SJSA1 (cell line): ENCODE data around the gene GRIA4. TPM values are rescaled to one million over a fixed set of nuclear protein-coding genes. Genes with fewer than 3 reads are reported as not detected.

ENCODE experiments used
- DNase-seq, 2 experiments: peaks; one replicate each; pipeline ENCODE4 v3.0.0-alpha.2; 2015 to 2020; ENCODE audit warnings: low spot score in 2 of 2, low read depth in 1 of 2
- H3K27ac ChIP-seq: fragments of 250-450 bp; sonication (Bioruptor Pico); 2 replicates; pipeline ENCODE4 v1.5.1; 2020; ENCODE audit warnings: mild to moderate bottlenecking, moderate library complexity
- H3K27me3 ChIP-seq: fragments of 250-450 bp; sonication (Bioruptor Pico); replicated peaks from 2 replicates; pipeline ENCODE4 v1.5.1; 2020; ENCODE audit warnings: mild to moderate bottlenecking, moderate library complexity
- H3K36me3 ChIP-seq: fragments of 250-450 bp; sonication (Bioruptor Pico); 2 replicates; pipeline ENCODE4 v1.5.1; 2020; ENCODE audit warnings: mild to moderate bottlenecking
- H3K4me1 ChIP-seq: fragments of 250-450 bp; sonication (Bioruptor Pico); replicated peaks from 2 replicates; pipeline ENCODE4 v1.6.1; 2021; ENCODE audit warnings: mild to moderate bottlenecking
- H3K4me3 ChIP-seq: fragments of 250-450 bp; sonication (Bioruptor Pico); 2 replicates; pipeline ENCODE4 v1.5.1; 2020; ENCODE audit warnings: mild to moderate bottlenecking
- H3K9me3 ChIP-seq: fragments of 250-450 bp; sonication (Bioruptor Pico); replicated peaks from 2 replicates; pipeline ENCODE4 v1.5.1; 2020; ENCODE audit warnings: mild to moderate bottlenecking
- total RNA-seq: library from RNA; depleted of rRNA; stranded (reverse); fragments of >200 nt; shearing (Covaris generic); gene quantifications from 2 replicates; pipeline ENCODE4 v1.2.3, GENCODE V29; 2014

GRIA4 gene
- total RNA-seq, 1 experiment from 2014 or later, result not detected

DNA sequence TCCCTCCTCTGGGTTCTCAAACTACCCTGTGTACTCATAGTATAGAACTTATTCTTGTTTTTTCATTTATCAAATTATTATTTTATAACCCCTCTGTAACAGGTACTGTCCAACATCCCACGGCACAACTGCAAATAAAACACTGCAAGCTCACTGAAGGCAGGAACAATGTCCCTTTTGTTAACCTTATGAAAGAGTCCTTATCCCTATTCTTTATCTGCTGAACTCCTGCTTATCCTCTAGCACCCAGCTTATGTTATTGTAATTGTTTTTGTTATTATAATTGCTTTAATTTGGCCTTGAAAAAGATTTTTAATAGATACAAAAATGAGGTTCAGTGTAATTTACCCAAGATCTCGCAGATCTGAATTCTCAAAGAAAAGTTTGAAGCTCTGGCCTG lies 281.8 kb downstream of the GRIA4 start:
- H3K4me1 ChIP-seq, result no peaks in the 10 kb centered on the region
- no peak for DNase-seq
- H3K9me3 ChIP-seq, result no peaks in the 10 kb centered on the region
- no peaks in the 10 kb centered on the region for H3K27me3 ChIP-seq
- no peak overlapping the region for H3K27ac ChIP-seq
- no peaks in the 10 kb centered on the region for H3K36me3 ChIP-seq
- no peak overlapping the region for H3K4me3 ChIP-seq

DNA sequence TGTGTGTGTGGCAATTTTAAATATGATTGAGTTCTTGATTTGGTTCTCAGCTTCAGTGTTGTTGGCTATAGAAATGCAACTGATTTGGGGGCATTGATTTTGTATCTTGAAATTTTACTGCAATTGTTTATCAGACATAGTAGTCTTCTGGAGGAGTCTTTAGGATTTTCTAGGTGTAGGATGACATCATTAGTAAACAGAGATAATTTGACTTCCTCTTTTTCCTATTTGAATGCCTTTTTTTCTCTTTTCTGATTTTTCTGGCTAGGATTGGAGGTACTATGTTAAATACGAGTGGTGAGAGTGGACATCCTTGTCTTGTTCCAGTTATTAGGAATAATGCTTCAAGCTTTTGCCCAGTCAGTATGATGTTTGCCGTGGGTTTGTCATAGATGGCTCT lies 287.3 kb downstream of the GRIA4 start:
- Histone ChIP-seq H3K36me3 (no peaks in the 10 kb centered on the region), H3K4me1 (no peaks in the 10 kb centered on the region), H3K27me3 (no peaks in the 10 kb centered on the region), H3K9me3 (no peaks in the 10 kb centered on the region), H3K4me3 (no peak overlapping the region), H3K27ac (no peak overlapping the region)
- DNase-seq, result no peak

DNA sequence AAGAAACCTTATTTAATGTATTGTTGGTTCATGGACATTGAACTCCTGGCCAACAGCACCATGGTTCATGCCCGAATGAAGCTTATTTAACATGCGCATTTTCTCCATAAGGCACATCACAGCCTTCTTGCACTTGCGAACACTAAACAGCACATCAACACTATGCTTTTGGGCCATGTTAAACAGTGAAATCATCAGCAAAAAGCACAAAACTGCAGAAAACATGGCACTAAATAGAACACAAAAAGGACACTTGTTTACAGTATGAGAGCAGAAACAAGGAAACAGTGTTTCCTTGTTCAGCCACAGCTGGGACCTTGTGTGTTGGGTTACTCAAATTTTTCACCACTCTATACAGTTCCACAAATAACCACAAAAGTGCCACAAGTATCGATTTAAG lies 289.9 kb downstream of the GRIA4 start:
- no peaks in the 10 kb centered on the region for H3K36me3 ChIP-seq
- H3K27me3 ChIP-seq, result no peaks in the 10 kb centered on the region
- H3K4me1 ChIP-seq, result no peaks in the 10 kb centered on the region
- no peak for DNase-seq
- H3K27ac ChIP-seq, result no peak overlapping the region
- H3K4me3 ChIP-seq, result no peak overlapping the region
- no peaks in the 10 kb centered on the region for H3K9me3 ChIP-seq

DNA sequence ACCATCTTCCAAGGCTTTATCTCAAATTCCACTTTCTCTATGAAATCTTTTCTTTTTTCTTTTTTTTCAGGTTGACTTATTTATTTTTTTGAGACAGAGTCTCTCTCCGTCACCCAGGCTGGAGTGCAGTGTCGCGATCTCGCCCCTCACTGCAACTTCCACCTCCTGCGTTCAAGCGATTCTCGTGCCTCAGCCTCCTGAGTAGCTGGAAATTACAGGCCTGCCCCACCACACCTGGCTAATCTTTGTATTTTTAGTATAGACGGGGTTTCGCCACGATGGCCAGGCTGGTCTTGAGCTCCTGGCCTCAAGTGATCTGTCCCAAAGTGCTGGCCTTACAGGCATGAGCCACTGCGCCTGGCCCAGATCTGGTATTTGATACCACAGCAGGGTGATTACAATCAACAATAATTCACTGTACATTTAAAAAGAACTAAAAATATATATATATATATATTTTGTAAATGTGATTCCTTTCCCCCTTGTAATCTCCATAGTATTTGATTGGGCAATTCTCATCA lies 290.7 kb downstream of the GRIA4 start:
- no peak overlapping the region for H3K4me3 ChIP-seq
- H3K9me3 ChIP-seq, result no peaks in the 10 kb centered on the region
- DNase-seq, result no peak
- no peak overlapping the region for H3K27ac ChIP-seq
- no peaks in the 10 kb centered on the region for H3K27me3 ChIP-seq
- no peaks in the 10 kb centered on the region for H3K36me3 ChIP-seq
- no peaks in the 10 kb centered on the region for H3K4me1 ChIP-seq

DNA sequence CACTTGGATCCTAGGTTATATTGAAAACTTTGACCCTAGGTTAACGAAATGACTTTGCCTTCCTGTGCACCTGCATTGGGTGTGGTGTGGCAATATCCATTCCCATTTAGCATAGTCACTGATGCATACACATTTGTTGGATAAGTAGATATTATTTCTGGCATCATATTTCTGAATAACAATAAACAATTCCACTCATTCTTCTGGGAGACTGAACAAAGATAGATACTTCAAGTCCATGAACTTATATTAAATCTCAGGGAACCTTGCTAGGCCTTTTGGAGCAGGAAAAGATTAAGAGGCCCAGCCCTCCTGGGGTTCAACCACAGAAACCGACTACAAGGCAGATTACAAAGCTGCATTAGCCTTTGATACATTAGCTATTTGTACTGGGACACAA lies 293.2 kb downstream of the GRIA4 start:
- Histone ChIP-seq H3K36me3 (no peaks in the 10 kb centered on the region), H3K4me1 (no peaks in the 10 kb centered on the region), H3K27me3 (no peaks in the 10 kb centered on the region), H3K4me3 (no peak overlapping the region), H3K9me3 (no peaks in the 10 kb centered on the region), H3K27ac (no peak overlapping the region)
- no peak for DNase-seq

DNA sequence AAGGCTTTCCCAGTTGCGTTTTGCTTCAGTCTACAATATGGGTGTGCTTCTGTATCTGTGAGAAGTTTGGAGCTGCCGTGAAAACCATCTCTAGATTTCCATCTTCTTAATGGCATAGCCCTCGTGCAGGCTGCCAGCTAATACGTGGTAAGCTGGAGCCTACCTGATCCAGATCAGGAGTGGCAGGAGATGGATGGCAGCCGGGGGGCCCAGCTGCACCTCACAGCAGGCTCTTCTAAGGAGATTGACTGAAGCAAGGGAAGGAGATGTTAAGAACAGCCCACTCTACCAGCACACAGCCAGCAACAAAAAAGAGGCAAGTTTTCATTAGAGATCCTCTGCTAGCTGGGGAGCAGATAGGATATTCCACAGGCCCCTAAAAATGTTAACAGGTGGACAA lies 296.6 kb downstream of the GRIA4 start:
- no peak overlapping the region for H3K27ac ChIP-seq
- no peaks in the 10 kb centered on the region for H3K27me3 ChIP-seq
- no peak overlapping the region for H3K4me3 ChIP-seq
- DNase-seq, result no peak
- peaks cover 4% of the 10 kb centered on the region; the same call in 1 of the 2 replicates for H3K4me1 ChIP-seq
- no peaks in the 10 kb centered on the region for H3K36me3 ChIP-seq
- H3K9me3 ChIP-seq, result no peaks in the 10 kb centered on the region

DNA sequence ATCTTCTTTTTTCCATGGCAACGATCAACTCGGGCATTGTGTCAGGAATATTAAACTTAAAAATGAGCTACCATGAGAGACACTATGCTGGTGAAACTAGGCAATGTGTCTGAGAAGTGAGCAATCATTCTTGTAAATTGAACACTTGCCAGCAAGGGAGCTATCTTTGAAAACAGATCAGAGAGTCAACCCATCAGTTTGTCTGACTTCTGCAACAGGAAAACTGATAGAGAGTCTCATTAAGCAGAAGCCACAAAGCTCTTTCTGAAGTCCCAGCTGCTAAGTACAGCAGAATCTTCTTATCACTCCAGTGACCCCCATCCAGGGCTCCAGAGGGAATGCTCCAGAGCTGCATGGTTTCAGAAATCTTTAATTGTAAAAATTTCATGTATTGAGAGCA lies 297.4 kb downstream of the GRIA4 start:
- H3K27ac ChIP-seq, result no peak overlapping the region
- peaks cover 4% of the 10 kb centered on the region; the same call in 1 of the 2 replicates for H3K4me1 ChIP-seq
- H3K4me3 ChIP-seq, result no peak overlapping the region
- H3K9me3 ChIP-seq, result no peaks in the 10 kb centered on the region
- DNase-seq, result no peak
- no peaks in the 10 kb centered on the region for H3K36me3 ChIP-seq
- no peaks in the 10 kb centered on the region for H3K27me3 ChIP-seq

DNA sequence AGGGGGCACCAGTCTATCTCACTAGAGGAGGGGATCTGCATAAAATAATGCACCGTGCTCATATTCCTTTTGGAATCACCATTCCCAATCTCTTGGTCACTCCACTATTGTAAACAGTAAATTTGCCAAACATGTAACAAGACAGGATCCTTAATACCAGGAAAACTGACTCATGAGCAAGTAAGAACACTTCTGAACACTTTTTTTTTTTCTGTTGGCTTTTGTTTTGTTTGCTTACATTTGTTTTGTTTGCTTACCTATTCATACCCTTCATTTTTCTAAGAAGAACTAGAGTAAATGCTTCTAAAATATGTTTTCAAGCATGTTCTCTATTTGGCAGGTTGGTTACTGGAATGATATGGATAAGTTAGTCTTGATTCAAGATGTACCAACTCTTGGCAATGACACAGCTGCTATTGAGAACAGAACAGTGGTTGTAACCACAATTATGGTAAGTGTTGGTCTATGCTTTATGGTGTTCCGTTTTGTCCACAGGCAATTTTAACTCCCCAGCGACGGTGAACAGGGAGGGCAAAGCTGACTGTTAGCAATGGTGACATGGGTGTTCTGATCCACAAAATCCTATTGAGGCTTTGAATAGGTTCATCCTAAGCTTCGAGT lies 300.3 kb downstream of the GRIA4 start:
- no peak overlapping the region for H3K27ac ChIP-seq
- H3K27me3 ChIP-seq, result no peaks in the 10 kb centered on the region
- no peak overlapping the region for H3K4me3 ChIP-seq
- H3K9me3 ChIP-seq, result no peaks in the 10 kb centered on the region
- peaks cover 4% of the 10 kb centered on the region; the same call in 1 of the 2 replicates for H3K4me1 ChIP-seq
- DNase-seq, result peak in 1 of 2 experiments; percentile 40
- H3K36me3 ChIP-seq, result no peaks in the 10 kb centered on the region

DNA sequence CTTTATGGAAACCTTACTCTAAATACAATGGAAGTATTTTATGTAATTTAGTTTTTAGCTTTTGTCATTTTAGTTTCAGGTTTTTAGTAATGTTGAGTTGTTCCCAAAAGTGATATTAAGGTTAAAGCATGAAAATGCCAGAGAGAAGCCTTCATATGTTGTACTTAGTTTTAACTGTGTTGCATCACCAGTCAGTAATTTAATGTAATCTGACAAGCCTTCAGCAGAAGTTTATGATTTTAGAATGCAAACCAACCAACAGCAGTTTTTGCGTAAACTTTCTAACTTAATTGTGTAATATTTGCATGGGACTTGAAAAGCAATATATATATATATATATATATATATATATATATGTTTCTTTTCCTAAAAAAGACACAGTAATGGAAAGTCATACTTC lies 301.6 kb downstream of the GRIA4 start:
- H3K27ac ChIP-seq, result no peak overlapping the region
- H3K36me3 ChIP-seq, result no peaks in the 10 kb centered on the region
- H3K4me3 ChIP-seq, result no peak overlapping the region
- no peak for DNase-seq
- H3K4me1 ChIP-seq, result peaks cover 4% of the 10 kb centered on the region; the same call in 1 of the 2 replicates
- H3K9me3 ChIP-seq, result no peaks in the 10 kb centered on the region
- no peaks in the 10 kb centered on the region for H3K27me3 ChIP-seq

DNA sequence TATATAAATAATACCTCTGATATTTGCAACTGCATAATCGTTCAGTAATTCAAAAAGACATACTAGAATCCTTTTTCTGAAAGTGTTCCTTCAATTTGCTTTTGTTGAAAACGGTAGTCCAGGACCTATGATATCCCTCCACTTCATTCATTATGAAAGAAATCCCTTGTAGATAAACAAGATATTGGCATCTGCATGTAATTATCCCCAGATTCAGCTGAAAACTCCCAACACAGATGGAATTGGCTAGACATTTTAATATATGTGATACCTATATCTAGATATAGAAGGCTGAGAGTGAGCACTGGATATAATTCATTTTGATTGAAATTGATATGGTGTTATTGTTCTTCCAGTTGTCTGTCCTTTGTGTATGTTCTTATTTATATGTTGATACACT lies 302.8 kb downstream of the GRIA4 start:
- Histone ChIP-seq H3K4me3 (no peak overlapping the region), H3K9me3 (no peaks in the 10 kb centered on the region), H3K27ac (no peak overlapping the region), H3K4me1 (peaks cover 4% of the 10 kb centered on the region; the same call in 1 of the 2 replicates), H3K36me3 (no peaks in the 10 kb centered on the region), H3K27me3 (no peaks in the 10 kb centered on the region)
- DNase-seq, result no peak

DNA sequence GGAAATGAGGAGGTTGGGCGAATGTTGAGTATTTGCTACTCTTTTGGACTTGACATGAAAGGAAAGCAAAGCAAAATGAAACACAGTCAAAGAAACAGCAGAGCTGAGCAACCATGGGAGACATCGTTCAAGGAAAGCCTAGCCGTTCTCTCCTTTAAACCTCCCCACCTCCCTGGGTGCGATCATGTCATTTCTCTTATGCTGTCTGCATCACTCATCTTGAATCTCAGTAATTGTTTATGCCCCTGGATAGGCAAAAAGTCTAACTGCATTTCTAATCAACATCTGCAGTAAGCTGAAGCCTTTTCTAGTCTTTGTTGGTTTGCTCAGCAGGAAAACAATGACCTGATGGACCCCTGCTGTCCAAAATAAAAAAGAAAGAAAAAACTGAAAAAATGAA lies 305.1 kb downstream of the GRIA4 start:
- H3K4me1 ChIP-seq, result peaks cover 4% of the 10 kb centered on the region; the same call in 1 of the 2 replicates
- H3K36me3 ChIP-seq, result no peaks in the 10 kb centered on the region
- DNase-seq, result no peak

DNA sequence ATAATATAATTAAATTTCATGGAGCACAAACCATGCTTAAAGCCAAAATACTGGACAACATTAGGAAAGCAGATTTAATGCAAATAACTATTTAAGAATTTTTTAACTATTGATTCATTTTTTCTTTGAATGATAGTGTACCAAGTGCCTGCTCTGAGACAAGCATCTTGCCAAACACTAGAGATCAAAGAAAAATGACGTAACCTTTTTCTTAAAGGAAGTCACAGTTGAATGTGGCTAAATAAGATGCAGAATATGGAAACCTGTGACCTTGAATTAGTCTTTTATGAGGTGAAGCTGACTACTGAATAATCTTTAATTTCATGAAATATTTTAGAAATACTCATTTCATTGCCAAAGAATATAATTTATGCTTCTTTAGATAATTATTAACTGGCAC lies 308.2 kb downstream of the GRIA4 start:
- DNase-seq, result no peak
- no peaks in the 10 kb centered on the region for H3K9me3 ChIP-seq
- no peaks in the 10 kb centered on the region for H3K27me3 ChIP-seq
- H3K4me3 ChIP-seq, result no peak overlapping the region
- no peak overlapping the region for H3K27ac ChIP-seq
- H3K4me1 ChIP-seq, result no peaks in the 10 kb centered on the region
- no peaks in the 10 kb centered on the region for H3K36me3 ChIP-seq

More for the DNA sequence above, 305.1 kb downstream of the GRIA4 start:
- Histone ChIP-seq H3K27ac (no peak overlapping the region), H3K27me3 (no peaks in the 10 kb centered on the region), H3K9me3 (no peaks in the 10 kb centered on the region), H3K4me3 (no peak overlapping the region)

DNA sequence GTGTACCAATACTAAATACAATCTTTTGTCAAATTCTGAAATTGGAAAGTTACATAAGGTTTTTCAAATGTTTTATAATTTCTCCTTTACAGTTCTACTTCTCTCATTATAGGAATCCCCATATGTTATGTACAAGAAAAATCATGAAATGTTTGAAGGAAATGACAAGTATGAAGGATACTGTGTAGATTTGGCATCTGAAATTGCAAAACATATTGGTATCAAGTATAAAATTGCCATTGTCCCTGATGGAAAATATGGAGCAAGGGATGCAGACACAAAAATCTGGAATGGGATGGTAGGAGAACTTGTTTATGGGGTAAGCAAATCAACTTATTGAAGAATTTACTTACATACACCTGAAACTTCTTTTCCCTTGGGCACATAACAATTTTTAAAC lies 308.7 kb downstream of the GRIA4 start:
- no peaks in the 10 kb centered on the region for H3K36me3 ChIP-seq
- no peaks in the 10 kb centered on the region for H3K27me3 ChIP-seq
- H3K4me1 ChIP-seq, result no peaks in the 10 kb centered on the region
- DNase-seq, result no peak
- H3K27ac ChIP-seq, result no peak overlapping the region
- H3K4me3 ChIP-seq, result no peak overlapping the region
- H3K9me3 ChIP-seq, result no peaks in the 10 kb centered on the region

DNA sequence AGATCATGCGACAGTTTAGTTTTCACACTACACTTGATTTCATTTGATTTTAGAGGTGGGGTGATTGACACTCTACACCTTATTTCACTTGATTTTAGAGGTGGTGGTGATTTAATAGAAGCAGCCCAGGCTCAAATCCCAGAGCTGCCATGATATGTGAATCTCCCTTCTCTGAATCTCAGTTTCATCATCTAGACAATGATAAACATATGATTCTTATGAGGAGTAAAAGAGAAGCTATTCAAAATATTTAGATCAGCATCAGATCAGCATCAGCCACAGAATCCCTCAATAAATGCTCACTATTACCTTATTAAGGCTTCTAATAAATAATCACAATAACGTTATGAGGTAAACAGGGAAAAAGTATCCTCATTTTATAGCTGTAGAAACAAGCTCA lies 313.4 kb downstream of the GRIA4 start:
- Histone ChIP-seq H3K4me1 (no peaks in the 10 kb centered on the region), H3K9me3 (no peaks in the 10 kb centered on the region), H3K27me3 (no peaks in the 10 kb centered on the region), H3K36me3 (no peaks in the 10 kb centered on the region), H3K4me3 (no peak overlapping the region), H3K27ac (no peak overlapping the region)
- DNase-seq, result no peak

DNA sequence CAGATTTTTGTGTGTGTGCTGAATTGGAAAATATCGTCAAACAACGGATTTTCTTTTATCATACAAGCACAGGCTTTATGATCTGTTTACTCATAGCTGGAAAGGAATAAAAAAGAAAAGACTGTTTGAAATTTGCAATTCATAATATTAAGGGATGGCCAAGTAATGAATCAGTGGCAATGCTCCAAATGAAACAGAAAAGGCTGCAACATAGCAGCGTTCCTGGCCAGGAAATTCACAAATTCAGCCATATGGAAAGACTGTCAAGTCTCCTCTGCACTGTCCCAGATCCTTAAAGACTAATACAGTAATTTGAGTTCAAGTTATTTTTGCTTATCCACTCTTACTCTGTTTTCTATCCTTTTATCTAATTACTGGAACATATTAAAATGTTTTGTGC lies 313.9 kb downstream of the GRIA4 start:
- H3K4me3 ChIP-seq, result no peak overlapping the region
- DNase-seq, result no peak
- H3K36me3 ChIP-seq, result no peaks in the 10 kb centered on the region
- H3K9me3 ChIP-seq, result no peaks in the 10 kb centered on the region
- H3K4me1 ChIP-seq, result no peaks in the 10 kb centered on the region
- no peak overlapping the region for H3K27ac ChIP-seq
- H3K27me3 ChIP-seq, result no peaks in the 10 kb centered on the region
